Measurements from ENCODE around the gene GBA3. TPM values are rescaled to one million over a fixed set of nuclear protein-coding genes. Genes with fewer than 3 reads are reported as not detected.

Gene GBA3
- total RNA-seq (2014; rRNA removed; shearing (Covaris generic)): 0.11 and 0.43 TPM in 2 replicates
- polyA plus RNA-seq (2015; cell fraction: cytosol; rRNA removed): 0.05 TPM in 1 of 2 replicates, not detected in the other
- polyA plus RNA-seq (2015; cell fraction: nucleus; rRNA removed): not detected in 2 replicates

DNA sequence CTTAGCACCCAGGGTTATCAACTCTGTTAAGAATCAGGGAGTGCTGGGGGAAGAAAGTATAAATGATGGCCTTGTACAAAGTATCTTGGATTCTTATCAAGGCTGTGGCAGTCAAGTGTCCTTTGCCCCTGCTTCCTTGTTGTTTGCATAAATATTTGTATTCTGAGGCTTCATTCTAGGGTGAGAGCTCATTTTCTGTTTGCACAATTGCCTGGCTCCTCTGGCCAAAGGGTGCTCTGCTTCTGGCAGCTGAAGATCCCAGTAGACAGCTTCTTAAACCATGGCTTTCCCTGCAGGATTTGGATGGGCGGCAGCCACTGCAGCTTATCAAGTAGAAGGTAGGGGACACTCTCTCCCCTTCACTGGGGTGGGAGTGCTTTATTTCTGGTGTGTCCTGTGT is at the start of gene GBA3:
TSS of gene GBA3 (plus strand) at position 202 of the 400 bp plus-strand sequence.
- in situ Hi-C loops (cut with HindIII; ENCODE audit: low pct_unique_long_range_greater_than_20kb, low sequenced_read_pairs): no loop called here
- DNase-seq (ENCODE audit: low read depth, low spot score): no peak

- in situ Hi-C loops (cut with HindIII; ENCODE audit: low pct_unique_long_range_greater_than_20kb, low sequenced_read_pairs): no loop called here
- DNase-seq (ENCODE audit: low read depth, low spot score): no peak
Measured at GRCh38 chr4:22643952-22644351, 48.8 kb upstream of the GBA3 start.

DNA sequence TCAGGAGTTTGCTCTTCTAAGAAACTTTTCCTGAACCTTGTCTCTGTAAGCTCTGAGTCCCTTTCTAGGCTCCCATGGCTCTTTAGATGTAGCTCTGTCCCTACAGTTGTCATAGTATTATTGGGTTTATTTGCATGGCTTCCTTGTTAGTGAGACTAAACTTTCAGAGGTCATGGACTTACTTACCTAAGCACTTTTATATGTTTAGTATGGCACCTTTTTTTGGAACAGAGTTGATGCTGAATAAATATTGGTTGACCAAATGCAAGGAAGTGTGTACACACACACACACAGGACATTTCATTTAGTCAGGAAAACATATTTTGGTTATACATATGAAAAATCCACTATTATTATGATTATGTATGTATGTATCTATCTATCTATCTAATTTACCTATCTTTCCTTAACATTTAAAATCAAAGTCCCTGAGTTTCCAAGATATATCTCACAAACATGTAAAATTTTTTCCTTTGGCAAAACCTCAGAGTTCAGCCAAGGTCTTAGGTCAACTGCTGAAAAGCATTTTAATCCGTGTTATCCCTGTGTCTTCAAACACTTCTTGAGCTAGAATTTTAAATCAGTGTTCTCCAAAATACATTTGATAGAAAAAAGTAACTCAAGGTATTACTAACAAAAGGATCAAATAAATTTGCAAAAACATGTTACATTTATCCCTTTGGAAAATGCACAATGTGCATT is 47.1 kb upstream of the GBA3 start:
- in situ Hi-C loops (cut with HindIII; ENCODE audit: low pct_unique_long_range_greater_than_20kb, low sequenced_read_pairs): no loop called here
- DNase-seq (ENCODE audit: low read depth, low spot score): no peak

GRCh38 chr4:22648996-22649395 is 43.7 kb upstream of the GBA3 start:
- DNase-seq (ENCODE audit: low read depth, low spot score): no peak

GRCh38 chr4:22650771-22651170 is 42.0 kb upstream of the GBA3 start:
- in situ Hi-C loops (cut with HindIII; ENCODE audit: low pct_unique_long_range_greater_than_20kb, low sequenced_read_pairs): no loop called here

More at GRCh38 chr4:22648996-22649395, 43.7 kb upstream of the GBA3 start:
- in situ Hi-C loops (cut with HindIII; ENCODE audit: low pct_unique_long_range_greater_than_20kb, low sequenced_read_pairs): no loop called here

DNA sequence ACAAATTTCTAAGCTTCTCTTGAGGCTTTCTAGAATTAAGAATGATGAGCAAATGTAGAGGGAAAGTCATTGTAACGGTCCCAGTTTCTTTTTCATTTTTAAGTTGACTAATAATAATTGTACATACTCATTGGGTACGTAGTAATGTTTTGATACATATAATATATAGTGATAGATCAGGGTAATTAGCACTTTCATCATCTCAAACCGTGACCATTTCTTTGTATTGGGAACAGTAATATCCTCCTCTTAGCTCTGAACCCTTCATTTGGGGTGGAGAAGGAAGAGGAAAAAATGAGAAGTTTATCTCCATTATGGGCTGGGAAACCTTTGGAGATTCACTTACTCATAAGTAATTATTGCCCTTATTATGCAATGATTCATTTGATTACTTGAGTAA is 39.0 kb upstream of the GBA3 start:
- in situ Hi-C loops (cut with HindIII; ENCODE audit: low pct_unique_long_range_greater_than_20kb, low sequenced_read_pairs): no loop called here
- DNase-seq (ENCODE audit: low read depth, low spot score): no peak

More at GRCh38 chr4:22650771-22651170, 42.0 kb upstream of the GBA3 start:
- no peak for DNase-seq (ENCODE audit: low read depth, low spot score)

- in situ Hi-C loops (cut with HindIII; ENCODE audit: low pct_unique_long_range_greater_than_20kb, low sequenced_read_pairs): no loop called here
- no peak for DNase-seq (ENCODE audit: low read depth, low spot score)
Measured at GRCh38 chr4:22661443-22661842, 31.3 kb upstream of the GBA3 start.

- in situ Hi-C loops (cut with HindIII; ENCODE audit: low pct_unique_long_range_greater_than_20kb, low sequenced_read_pairs): no loop called here
- no peak for DNase-seq (ENCODE audit: low read depth, low spot score)
Measured at GRCh38 chr4:22667332-22667940, 25.3 kb upstream of the GBA3 start.

DNA sequence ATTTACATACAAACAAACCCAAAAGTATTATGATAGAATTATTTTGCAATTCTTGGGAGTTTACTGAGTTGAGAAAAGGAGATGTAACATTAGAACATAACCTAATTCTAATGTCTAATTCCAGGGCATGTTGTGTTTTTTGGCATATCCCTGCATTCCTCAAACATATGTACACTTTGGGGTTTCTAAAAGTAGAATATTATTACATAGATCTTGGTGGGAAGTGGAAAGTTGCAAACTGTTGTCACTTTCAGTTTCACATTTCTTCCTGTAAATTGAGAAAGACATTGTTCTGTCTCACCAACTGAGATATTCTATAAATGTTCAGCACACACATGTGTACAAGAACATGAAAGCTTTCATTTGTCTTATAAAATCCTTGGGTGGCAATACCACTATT is 24.4 kb upstream of the GBA3 start:
- DNase-seq (ENCODE audit: low read depth, low spot score): no peak
- in situ Hi-C loops (cut with HindIII; ENCODE audit: low pct_unique_long_range_greater_than_20kb, low sequenced_read_pairs): no loop called here

- in situ Hi-C loops (cut with HindIII; ENCODE audit: low pct_unique_long_range_greater_than_20kb, low sequenced_read_pairs): no loop called here
- no peak for DNase-seq (ENCODE audit: low read depth, low spot score)
Measured at GRCh38 chr4:22668702-22669101, 24.0 kb upstream of the GBA3 start.

DNA sequence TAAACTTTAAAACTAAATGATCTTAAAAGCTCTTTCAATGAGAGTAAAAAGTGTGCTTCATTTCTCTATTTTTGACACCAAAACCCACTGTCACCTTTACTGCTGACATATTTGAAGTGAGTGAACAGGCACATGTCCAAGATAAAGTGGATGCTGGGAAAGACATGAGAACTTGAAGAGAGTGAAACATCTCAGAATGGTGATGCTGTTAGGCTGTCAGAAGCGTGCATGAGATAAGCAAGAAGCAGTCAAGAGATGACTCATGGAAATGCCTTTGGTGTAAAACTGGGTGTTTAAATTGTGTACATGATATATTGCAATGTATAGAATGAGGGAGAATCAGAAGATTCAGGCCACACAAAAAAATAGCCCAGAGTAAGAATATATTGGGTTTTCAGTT is 21.8 kb upstream of the GBA3 start:
- in situ Hi-C loops (cut with HindIII; ENCODE audit: low pct_unique_long_range_greater_than_20kb, low sequenced_read_pairs): no loop called here
- no peak for DNase-seq (ENCODE audit: low read depth, low spot score)

GRCh38 chr4:22672519-22672918 is 20.2 kb upstream of the GBA3 start:
- in situ Hi-C loops (cut with HindIII; ENCODE audit: low pct_unique_long_range_greater_than_20kb, low sequenced_read_pairs): no loop called here

DNA sequence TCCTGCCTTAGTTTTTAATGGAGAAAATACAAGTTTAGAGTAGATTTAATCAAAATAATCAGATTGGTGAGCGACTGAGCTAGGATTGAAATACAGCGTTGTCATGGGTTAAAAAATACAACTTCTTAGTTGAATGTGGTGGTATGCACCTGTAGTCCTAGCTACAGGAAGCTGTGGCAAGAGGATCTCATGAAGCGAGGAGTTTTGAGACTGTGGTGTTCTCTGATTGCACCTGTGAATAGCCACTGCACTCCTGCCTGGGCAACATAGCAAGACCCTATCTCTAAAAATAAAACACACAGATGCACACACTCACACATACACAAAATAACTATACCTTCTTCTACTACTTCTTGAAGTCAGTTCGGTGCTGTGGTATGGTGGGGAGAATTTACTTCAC is 19.8 kb upstream of the GBA3 start:
- no peak for DNase-seq (ENCODE audit: low read depth, low spot score)
- in situ Hi-C loops (cut with HindIII; ENCODE audit: low pct_unique_long_range_greater_than_20kb, low sequenced_read_pairs): no loop called here

More at GRCh38 chr4:22672519-22672918, 20.2 kb upstream of the GBA3 start:
- no peak for DNase-seq (ENCODE audit: low read depth, low spot score)

GRCh38 chr4:22674700-22675099 is 18.0 kb upstream of the GBA3 start:
- no peak for DNase-seq (ENCODE audit: low read depth, low spot score)
- in situ Hi-C loops (cut with HindIII; ENCODE audit: low pct_unique_long_range_greater_than_20kb, low sequenced_read_pairs): no loop called here

- DNase-seq (ENCODE audit: low read depth, low spot score): no peak
- in situ Hi-C loops (cut with HindIII; ENCODE audit: low pct_unique_long_range_greater_than_20kb, low sequenced_read_pairs): no loop called here
Measured at GRCh38 chr4:22676063-22676462, 16.7 kb upstream of the GBA3 start.

GRCh38 chr4:22677780-22678179 is 15.0 kb upstream of the GBA3 start:
- no peak for DNase-seq (ENCODE audit: low read depth, low spot score)
- in situ Hi-C loops (cut with HindIII; ENCODE audit: low pct_unique_long_range_greater_than_20kb, low sequenced_read_pairs): no loop called here

GRCh38 chr4:22678940-22679854 is 13.5 kb upstream of the GBA3 start:
- in situ Hi-C loops (cut with HindIII; ENCODE audit: low pct_unique_long_range_greater_than_20kb, low sequenced_read_pairs): no loop called here
- DNase-seq (ENCODE audit: low read depth, low spot score): peak; percentile 51

DNA sequence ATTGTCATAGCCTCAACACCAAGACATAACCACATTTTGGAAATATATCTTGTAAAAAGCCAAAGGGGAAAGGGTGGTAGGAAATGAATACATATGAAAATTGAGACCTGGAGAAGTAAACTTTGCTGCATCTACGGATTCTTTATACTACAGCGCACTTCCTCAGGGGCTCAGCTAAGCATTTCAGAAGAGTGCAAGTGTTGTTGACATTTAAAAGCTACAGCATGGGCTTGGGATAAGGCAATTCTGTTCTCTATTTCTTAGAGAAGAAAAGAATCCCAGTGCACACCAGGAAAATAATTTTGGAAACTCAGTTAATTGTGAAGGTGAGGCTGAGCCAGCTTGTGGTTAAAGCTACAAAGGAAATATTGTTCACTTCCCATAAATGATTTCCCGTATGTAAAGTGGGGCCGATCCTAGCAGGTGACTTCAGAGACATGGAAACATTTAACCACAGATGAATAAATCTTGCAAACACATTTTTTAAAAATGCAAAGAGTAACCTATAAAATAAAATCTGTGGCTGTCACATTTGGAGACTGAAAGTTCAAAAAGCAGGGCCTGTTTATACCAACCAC is 12.6 kb upstream of the GBA3 start:
- DNase-seq (ENCODE audit: low read depth, low spot score): peak; percentile 68
- in situ Hi-C loops (cut with HindIII; ENCODE audit: low pct_unique_long_range_greater_than_20kb, low sequenced_read_pairs): no loop called here
